ENCODE results near the gene FRAS1. TPM values are rescaled to one million over a fixed set of nuclear protein-coding genes. Genes with fewer than 3 reads are reported as not detected.
A peak's percentile ranks its signal among the peaks of the same experiment; 100 is the strongest.
"Not testable (repeated sequence)": the region's sequence is repeated elsewhere in the genome, so short reads cannot be mapped to it uniquely, and the experiment has no call there.

FRAS1 gene
- total RNA-seq, 1 experiment from 2014 or later = 2.1 TPM

GRCh38 chr4:78058591-78059523 lies 1.7 kb downstream of the FRAS1 start:
- DNase-seq (ENCODE audit: low read depth) = peak; percentile 55

- DNase-seq (ENCODE audit: low read depth) = peak; percentile 78
Measured at GRCh38 chr4:78059524-78059889, 2.4 kb downstream of the FRAS1 start.

- no peak for DNase-seq (ENCODE audit: low read depth)
Measured at GRCh38 chr4:78059938-78060337, 2.8 kb downstream of the FRAS1 start.

GRCh38 chr4:78061939-78062570 lies 4.9 kb downstream of the FRAS1 start:
- DNase-seq (ENCODE audit: low read depth) = no peak

GRCh38 chr4:78065508-78066192 lies 8.5 kb downstream of the FRAS1 start:
- no peak for DNase-seq (ENCODE audit: low read depth)

GRCh38 chr4:78068481-78068880 lies 11.4 kb downstream of the FRAS1 start:
- DNase-seq (ENCODE audit: low read depth) = no peak

- no peak for DNase-seq (ENCODE audit: low read depth)
Measured at GRCh38 chr4:78069319-78069718, 12.2 kb downstream of the FRAS1 start.

- no peak for DNase-seq (ENCODE audit: low read depth)
Measured at GRCh38 chr4:78069859-78070258, 12.7 kb downstream of the FRAS1 start.

GRCh38 chr4:78070731-78071282 lies 13.7 kb downstream of the FRAS1 start:
- DNase-seq (ENCODE audit: low read depth) = no peak

- DNase-seq (ENCODE audit: low read depth) = no peak
Measured at GRCh38 chr4:78074759-78075158, 17.6 kb downstream of the FRAS1 start.

- DNase-seq (ENCODE audit: low read depth) = no peak
Measured at GRCh38 chr4:78075986-78076385, 18.9 kb downstream of the FRAS1 start.

- DNase-seq (ENCODE audit: low read depth) = no peak
Measured at GRCh38 chr4:78078101-78078500, 21.0 kb downstream of the FRAS1 start.

- DNase-seq (ENCODE audit: low read depth) = no peak
Measured at GRCh38 chr4:78079726-78080430, 22.8 kb downstream of the FRAS1 start.

GRCh38 chr4:78081541-78081940 lies 24.4 kb downstream of the FRAS1 start:
- no peak for DNase-seq (ENCODE audit: low read depth)

- no peak for DNase-seq (ENCODE audit: low read depth)
Measured at GRCh38 chr4:78083035-78083434, 25.9 kb downstream of the FRAS1 start.

GRCh38 chr4:78091534-78091933 lies 34.4 kb downstream of the FRAS1 start:
- no peak for DNase-seq (ENCODE audit: low read depth)

- not testable (repeated sequence) for DNase-seq (ENCODE audit: low read depth)
Measured at GRCh38 chr4:78092350-78092749, 35.2 kb downstream of the FRAS1 start.

- DNase-seq (ENCODE audit: low read depth) = no peak
Measured at GRCh38 chr4:78092850-78093249, 35.7 kb downstream of the FRAS1 start.

GRCh38 chr4:78095081-78095480 lies 38.0 kb downstream of the FRAS1 start:
- DNase-seq (ENCODE audit: low read depth) = no peak

GRCh38 chr4:78099058-78099457 lies 41.9 kb downstream of the FRAS1 start:
- DNase-seq (ENCODE audit: low read depth) = no peak

- DNase-seq (ENCODE audit: low read depth) = peak; percentile 1
Measured at GRCh38 chr4:78100060-78100459, 42.9 kb downstream of the FRAS1 start.
